Neural progenitor cell (in vitro differentiated cells): ENCODE results near the gene LDB2.

Source experiments
- EZH2 ChIP-seq: fragments of 200-600 bp; sonication (generic); IDR thresholded peaks from 2 replicates; pipeline ENCODE4 v1.6.1; 2017; ENCODE audit warnings: antibody characterized with exemption, mild to moderate bottlenecking, moderate library complexity
- TF ChIP-seq, protein P1 (sequence below): fragments of 200-600 bp; sonication (generic); IDR thresholded peaks from 2 replicates; pipeline ENCODE4 v1.5.1; 2017; ENCODE audit warnings: antibody characterized with exemption, mild to moderate bottlenecking

DNA sequence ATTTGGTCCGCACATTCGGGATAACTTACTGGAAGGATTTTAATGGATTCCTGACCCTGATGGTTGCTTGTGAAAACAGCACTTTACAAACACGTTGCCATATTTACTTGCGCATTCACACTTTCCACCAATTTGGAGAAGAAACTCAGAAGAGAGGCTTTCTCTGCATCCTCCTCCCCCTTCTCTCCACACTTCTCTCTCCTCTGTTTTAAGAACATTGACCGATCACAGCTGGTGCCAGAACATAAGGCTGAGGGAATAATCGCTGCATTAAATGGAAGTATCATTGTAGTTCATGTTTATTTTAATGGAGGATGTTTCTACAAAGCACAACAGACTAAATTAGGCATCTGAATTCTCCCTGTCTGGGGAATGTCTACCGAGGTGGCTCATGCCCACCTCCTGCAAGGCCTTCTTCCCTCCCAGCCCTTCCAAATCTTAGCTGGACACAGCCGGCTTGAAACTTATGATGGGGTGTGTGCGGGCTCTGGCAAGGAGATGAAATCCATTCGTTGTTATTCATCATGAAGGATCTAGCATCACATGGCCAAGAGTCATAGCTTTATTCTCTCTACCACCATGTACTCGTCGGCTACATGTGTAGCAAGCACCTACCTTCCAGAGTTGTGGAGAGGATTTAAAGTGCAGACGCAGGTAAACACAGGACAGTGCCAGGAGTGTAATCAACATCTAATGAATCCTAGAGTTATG lies 204.1 kb downstream of the LDB2 start:
- TF ChIP-seq, protein P1, sequence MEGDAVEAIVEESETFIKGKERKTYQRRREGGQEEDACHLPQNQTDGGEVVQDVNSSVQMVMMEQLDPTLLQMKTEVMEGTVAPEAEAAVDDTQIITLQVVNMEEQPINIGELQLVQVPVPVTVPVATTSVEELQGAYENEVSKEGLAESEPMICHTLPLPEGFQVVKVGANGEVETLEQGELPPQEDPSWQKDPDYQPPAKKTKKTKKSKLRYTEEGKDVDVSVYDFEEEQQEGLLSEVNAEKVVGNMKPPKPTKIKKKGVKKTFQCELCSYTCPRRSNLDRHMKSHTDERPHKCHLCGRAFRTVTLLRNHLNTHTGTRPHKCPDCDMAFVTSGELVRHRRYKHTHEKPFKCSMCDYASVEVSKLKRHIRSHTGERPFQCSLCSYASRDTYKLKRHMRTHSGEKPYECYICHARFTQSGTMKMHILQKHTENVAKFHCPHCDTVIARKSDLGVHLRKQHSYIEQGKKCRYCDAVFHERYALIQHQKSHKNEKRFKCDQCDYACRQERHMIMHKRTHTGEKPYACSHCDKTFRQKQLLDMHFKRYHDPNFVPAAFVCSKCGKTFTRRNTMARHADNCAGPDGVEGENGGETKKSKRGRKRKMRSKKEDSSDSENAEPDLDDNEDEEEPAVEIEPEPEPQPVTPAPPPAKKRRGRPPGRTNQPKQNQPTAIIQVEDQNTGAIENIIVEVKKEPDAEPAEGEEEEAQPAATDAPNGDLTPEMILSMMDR, result no peak
- TF ChIP-seq EZH2, result no peak
